Cortex of kidney (tissue), 1 donor: Measurements from ENCODE around the gene CRKL.

Experiments used
- DNase-seq: peaks from one replicate; lab custom pipeline; 2025; lab: John Stamatoyannopoulos, UW

CRKL gene

DNA sequence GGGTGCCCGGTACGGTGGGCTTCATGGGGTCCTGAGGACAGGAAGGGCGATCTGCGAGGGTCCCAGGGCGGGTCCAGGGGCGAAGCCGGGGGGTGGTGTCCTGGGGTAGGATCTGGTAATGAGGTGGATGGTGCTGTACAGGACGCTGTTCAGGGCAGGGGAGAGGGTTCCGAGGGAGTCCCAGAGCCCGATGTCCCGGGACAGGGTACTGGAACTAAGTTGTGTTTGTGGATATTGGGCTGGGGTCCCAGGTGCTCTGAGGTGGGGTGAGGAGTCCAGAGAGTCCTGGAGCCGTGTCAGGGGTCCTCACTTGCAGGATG, 65.3 kb downstream of the CRKL start:
- DNase-seq: no peak

GRCh38 chr22:20983081-20983771, 66.0 kb downstream of the CRKL start:
- no peak for DNase-seq

- DNase-seq: no peak
Measured at GRCh38 chr22:20985720-20986119, 68.5 kb downstream of the CRKL start.

GRCh38 chr22:20986365-20986764, 69.2 kb downstream of the CRKL start:
- DNase-seq: no peak

GRCh38 chr22:20987375-20987774, 70.2 kb downstream of the CRKL start:
- DNase-seq: no peak

DNA sequence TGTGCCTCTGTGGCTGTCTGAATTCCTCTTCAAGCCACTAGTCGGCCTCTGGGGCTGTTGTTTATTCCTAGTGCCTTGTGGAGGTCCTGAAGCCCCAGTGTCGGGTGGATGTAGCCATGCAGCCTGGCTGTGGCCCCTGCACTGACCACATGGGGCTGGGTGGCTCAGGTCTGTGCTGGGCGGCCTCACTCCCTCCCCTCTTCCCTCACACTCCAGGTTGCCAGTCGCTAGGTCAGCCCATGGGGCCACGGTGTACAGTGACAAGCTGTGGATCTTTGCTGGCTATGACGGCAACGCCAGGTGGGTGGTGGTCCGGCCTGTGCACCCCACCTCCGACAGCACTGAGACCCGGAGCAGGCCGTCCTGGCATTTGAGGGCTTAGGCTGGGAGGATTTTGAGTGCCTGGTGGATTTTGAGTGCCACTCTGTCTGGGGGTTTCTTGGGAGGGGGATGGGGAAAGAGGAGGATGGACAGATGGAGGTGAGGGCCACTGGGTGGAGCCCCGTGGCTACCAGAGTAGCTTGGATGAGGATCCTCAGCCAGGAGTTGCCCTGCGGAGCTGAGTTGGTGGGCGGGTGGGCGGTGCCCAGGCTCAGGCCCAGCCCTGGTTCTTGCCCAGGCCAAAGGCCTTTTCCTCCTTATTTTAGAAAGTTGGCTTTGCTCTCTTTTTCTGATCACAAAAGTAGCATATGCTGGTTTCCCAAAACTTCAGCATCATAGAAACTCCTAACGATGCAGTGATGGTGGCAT, 71.5 kb downstream of the CRKL start:
- DNase-seq: no peak

DNA sequence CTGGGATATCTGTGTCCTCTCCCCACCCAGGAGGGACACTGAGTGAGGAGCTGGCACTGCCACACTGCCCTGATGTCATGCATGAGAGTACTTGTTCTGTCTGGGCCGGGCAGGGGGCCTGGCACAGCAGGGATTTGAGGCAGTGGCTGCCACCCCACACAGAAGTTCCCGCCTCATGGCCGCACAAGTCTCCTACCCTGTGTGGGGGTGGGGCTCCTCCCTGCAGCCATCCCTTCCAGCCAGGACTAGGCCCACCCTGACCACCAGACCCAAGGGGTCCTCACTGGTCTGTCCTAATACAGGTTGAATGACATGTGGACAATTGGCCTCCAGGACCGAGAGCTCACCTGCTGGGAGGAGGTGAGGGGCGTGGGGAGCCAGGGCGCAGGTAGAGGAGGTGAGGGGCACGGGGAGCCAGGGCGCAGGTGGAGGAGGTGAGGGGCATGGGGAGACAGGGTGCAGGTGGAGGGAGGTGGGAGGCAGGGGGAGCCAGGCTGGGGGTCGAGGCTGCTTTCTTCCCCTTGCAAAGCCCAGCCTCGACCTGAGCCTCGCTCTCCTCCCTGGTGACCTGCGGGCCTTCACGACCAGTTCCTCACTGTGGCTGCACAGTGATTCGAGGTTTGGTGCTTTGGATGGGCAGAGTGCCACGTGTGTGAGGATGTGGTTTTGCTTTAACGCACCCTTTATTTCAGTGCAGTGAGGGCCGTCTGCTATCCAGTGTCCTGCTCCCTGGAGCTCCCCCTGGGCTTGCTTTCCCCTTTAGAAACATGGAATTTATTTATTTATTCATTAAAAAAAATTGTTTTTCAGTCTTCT, 72.3 kb downstream of the CRKL start:
- DNase-seq: no peak

DNA sequence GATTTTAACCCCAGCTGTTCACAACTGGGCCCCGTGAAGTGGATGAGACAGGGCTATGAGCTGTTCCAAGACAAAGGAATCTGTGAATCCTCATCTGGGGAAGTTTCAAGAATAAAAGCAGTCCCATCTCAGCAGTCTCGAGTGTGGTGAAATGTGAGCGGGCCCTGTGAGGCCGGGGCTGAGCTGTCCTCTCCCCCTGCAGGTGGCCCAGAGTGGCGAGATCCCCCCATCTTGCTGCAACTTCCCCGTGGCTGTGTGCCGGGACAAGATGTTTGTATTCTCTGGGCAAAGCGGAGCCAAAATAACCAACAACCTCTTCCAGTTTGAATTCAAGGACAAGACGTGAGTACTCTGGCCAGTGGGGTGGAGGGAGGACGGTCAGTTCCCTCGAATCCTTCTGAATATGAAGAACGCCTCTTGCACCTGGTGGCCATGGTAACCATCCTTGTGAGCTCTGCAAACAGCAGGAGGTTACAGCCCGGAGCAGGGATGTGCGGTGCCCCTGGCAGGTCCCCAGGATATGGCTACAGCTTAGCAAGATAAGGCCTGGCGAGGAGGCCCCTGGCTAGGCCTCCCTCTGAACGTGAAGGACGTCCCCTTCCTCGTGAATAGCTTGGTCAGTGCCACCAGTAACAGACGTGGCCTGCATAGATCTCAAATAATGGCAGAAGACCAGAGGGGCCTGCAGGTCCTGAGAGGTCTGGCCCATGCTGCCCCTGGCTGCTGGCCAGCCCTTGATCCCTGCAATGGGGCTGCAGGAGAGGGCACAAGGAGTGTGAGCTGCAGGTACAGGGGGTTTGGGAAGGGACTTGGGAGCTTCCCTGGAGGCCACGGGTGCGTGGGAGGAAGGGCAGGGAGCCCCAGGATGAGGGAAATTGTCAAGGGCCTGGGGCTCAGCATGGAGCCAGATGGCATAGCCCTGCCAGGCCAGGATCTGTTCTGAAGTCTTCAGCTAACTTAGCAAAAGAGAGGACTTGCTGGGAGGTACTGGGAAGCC, 73.3 kb downstream of the CRKL start:
- DNase-seq: no peak

DNA sequence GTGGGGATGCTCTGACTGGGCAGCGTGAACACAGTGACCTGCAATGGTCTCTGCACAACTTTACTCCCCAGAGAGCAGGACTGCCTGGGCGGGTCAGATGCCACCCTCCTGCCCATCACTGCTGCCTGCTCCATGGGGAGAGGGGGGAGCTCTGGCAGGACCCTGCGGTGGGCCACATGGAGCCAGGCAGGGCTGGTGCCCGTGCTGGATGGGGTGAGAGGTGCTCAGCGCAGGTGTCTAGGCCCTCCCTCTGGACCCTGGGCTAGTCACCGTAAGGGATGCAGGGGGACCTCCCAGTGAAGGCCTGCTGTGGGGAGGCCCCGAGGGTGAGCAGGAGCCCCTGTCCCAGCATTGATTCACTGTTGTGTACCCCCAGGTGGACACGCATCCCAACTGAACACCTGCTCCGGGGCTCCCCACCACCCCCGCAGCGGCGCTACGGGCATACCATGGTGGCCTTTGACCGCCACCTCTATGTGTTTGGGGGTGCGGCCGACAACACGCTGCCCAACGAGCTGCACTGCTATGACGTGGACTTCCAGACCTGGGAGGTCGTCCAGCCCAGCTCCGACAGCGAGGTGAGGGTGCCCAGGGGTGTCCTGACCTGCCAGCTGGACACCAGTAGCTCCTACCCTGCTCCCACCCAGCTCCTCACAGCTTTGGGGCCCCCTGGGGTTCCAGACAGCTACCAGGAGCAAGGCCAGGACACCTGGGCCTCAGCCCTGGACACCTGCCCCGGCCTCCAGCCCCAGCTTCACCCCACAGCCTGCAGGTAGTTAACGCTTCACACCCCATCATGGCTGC, 74.2 kb downstream of the CRKL start:
- DNase-seq: no peak

DNA sequence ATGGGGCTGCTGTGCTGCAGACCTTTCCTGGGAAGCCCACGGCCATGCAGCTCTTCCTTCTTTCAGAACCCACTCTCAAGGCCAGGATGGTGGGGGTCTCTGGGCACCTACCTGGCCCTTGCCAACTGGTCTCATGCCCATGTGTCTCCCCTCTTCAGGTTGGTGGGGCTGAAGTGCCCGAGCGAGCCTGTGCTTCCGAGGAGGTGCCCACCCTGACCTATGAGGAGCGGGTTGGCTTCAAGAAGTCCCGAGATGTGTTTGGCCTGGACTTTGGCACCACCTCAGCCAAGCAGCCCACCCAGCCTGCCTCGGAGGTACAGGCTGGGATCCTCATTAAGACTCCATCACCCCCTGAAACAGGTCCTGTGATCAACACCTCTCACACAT, 74.8 kb downstream of the CRKL start:
- DNase-seq: no peak

DNA sequence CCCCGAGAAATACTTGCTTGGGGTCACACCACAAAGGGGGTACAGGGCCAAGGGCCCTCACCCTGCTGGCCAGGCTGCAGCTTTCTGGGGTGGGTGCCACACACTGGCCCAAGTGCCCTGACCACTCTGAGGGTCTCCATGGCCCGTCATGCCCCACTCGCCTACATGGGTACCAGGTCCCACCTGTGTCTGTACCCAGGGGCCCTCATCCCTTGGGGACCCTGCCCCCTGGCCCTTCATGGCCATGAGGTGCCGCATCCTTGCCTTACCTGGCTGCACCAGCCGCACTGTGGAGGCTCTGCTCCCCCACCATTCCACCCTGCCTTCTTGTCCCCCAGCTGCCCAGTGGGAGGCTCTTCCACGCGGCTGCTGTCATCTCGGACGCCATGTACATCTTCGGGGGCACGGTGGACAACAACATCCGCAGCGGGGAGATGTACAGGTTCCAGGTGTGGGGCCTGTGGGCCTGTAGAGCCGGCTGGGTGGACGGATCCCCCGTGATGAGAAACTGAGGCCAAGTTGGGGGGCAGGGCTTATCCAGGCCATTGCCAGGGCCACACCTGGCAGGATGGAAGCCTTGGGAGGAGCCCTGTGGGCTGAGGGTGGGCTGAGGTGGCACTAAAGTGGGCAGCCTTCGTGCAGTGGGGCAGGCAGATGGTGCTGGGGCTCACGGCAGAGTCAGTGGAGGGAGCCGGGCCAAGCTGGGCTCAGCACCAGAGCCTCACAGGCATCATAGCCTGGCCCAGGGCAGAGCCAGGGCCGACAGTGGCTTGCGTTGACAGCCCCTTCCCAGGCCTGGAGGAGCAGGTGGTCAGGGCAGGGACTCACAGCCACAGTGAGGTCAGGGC, 75.5 kb downstream of the CRKL start:
- DNase-seq: no peak

GRCh38 chr22:20993304-20994127, 76.3 kb downstream of the CRKL start:
- DNase-seq: no peak

DNA sequence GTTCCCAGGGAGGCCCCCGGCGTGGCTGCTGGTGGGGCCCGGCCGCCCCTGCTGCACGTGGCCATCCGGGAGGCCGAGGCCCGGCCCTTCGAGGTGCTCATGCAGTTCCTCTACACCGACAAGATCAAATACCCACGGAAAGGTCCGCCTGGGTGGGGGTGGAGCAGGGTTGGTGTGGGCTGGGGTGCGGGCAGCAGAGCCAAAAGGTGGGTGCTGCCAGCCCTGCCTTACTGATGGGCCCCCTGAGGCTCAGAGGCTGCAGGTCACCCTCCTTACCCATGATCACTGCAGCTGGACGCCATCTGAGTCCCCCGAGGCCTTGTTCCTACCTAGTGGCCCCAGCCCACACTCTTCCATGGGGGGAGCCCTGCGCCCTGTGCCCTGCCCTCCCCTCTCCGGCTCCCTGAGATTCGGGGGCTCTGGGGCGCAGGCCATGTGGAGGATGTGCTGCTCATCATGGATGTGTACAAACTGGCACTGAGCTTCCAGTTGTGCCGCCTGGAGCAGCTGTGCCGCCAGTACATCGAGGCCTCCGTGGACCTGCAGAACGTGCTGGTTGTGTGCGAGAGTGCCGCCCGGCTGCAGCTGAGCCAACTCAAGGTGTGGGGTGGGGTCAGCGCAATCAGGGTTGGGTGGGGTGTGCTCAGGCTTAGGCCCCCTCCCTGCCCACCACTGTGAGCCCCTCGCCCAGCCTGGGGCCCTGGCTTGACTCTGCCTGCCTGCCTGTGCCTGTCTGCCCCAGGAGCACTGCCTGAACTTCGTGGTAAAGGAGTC, 77.1 kb downstream of the CRKL start:
- DNase-seq: no peak

DNA sequence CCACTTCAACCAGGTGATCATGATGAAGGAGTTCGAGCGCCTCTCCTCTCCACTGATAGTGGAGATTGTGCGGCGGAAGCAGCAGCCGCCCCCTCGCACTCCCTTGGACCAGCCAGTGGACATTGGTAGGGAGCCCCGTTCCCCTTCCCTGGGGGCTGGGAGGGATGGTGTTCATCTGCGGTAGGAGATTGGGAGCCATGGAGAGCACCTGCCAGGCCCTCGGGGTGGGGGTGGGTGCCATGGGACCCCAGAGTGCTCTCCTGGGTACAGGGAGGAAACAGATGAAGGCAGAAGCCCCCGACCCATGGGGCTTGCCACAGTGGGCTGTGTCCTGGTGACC, 77.7 kb downstream of the CRKL start:
- no peak for DNase-seq

DNA sequence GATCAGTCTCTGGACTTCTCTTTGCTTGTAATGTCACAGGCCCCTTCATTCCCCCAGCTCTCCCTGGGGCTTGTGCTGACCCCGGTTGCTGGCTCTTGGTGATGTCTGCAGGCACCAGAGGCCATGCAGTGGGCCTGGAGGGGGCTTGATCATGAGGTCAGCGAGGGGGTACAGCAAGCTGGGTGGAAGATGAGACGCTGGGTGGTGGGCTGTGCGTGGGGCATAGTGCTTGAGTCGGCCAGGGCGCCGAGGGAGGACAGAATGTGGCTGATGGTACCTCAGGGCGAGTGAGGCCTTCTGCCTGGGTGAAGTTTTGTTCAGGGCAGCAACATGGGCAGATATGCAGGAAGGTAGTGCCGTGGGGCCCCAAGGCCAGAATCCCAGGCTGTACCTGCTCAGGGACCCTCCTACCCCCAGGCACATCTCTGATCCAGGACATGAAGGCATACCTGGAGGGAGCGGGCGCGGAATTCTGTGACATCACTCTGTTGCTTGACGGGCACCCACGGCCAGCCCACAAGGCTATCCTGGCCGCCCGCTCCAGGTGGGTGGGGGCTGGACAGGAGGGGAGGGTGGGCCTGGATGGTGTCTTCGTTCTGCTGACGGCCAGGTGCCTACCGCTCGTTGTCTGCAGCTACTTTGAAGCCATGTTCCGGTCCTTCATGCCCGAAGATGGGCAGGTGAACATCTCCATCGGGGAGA, 78.3 kb downstream of the CRKL start:
- no peak for DNase-seq

- no peak for DNase-seq
Measured at GRCh38 chr22:20996031-20996410, 78.8 kb downstream of the CRKL start.

DNA sequence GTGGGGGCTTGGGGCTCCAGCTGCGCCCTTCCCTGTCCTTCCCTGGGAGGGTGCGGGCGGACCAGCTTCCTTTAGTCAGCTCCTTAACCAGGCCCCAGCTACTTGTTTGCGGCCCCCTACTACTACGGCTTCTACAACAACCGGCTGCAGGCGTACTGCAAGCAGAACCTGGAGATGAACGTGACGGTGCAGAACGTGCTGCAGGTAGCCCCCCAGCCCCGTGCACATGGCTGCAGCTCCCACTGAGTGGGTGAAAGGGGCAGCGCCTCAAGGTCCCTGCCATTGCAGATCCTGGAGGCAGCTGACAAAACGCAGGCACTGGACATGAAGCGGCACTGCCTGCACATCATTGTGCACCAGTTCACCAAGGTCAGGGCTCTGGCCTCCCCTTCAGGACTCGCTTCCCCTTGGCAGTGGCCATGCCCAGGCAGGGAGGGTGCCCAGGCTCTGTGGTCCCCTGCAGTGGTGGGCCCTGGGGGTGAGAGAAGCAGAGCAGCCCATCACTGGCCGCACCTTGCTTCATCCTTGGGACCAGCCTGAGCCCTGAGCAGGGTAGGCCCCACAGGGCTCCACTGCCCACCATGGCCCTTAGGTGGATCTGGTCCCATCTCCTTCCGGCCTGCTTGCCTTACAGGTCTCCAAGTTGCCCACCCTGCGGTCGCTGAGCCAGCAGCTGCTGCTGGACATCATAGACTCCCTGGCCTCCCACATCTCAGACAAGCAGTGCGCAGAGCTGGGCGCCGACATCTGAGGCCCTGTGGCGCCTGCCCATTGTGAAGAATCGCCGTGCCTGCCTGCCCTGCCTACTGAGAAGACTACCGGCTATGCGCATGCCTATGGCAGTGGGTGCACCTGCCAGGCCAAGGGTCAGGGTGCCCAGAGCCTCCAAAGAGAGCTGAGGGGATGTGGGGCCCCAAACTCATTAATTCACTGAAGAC, 79.7 kb downstream of the CRKL start:
- no peak for DNase-seq
